ENCODE data around the gene TAP2.
A peak's percentile ranks its signal among the peaks of the same experiment; 100 is the strongest.
"Not testable (repeated sequence)": the region's sequence is repeated elsewhere in the genome, so short reads cannot be mapped to it uniquely, and the experiment has no call there.

Gene TAP2

DNA sequence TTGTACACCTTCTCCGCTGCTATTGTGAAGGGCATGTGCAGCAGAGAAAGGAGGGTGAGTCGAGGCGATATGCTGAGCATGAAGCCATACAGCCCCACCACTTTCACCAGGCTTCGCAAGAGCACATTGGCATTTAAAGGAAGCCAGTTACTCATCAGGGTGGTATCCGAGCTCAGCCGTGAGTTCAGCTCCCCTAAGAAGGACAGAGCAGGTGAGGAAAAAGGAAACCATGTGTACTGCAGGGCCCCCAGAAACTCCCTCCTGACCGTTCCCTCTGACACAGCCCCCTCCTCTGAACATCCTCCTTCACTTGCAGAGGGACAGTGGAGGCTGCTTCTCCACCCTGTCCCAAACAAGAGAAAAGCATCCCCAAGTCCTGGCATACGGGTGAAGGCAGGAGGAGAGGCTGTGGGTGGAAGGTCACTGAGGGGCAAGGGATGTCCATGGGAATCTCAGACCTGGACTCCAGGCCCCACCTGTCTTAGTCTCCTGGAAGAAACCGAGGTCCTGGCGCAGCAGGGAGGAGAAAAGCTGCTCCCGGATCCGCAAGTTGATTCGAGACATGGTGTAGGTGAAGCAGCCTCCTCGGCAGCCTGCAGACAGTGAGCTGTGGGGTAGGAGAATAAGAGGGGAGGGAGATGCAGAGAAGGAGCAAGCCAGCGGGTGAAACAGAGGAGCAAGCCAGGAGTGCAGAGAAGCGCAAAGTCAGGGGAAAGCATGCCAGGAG is 3.2 kb downstream of the TAP2 start:
- no peak for DNase-seq (ENCODE audit: low spot score)

- no peak for DNase-seq (ENCODE audit: low spot score)
Observed at GRCh38 chr6:32833664-32834063, 4.9 kb downstream of the TAP2 start.

- no peak for DNase-seq (ENCODE audit: low spot score)
Observed at GRCh38 chr6:32832535-32832934, 6.0 kb downstream of the TAP2 start.

DNA sequence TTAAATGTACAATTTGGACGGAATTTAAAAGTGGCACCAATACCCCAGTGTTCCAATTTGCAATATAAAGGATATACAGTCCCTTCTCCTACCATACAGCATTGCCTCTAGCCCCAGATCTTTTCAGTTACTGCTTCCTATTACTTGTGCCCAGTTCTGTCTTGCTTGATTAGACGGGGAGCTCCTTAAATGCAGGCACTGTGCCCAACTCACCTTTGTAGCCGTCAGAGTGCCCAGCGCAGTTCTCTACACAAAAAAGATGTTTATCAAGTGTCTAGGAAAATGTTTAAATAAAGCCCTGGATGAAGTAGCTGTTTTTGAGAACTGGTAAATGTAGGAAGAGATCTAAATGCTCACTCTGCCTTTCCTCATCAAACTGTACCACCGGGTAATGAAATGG is 7.6 kb downstream of the TAP2 start:
- no peak for DNase-seq (ENCODE audit: low spot score)

GRCh38 chr6:32830017-32830416 is 8.5 kb downstream of the TAP2 start:
- DNase-seq (ENCODE audit: low spot score), result no peak

DNA sequence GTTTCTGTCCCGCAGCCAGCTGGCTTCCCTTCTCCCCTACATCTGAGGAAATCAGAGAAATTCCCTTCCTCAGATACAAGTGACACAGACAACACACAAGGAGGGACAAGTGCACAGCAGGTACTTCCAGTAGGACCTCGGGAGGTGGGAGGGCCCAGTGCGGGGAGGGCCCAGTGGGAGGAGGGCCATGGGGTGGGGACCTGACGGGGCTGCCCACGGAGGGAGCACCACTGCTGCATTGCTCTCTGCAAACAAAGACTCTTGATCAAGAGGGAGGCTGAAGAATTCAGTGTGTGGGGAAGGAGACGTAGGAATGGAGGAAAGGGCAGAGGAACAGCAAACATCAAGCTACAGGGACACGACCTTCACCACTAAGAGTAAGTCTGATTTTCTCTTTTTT is 9.0 kb downstream of the TAP2 start:
- DNase-seq (ENCODE audit: low spot score), result no peak

- DNase-seq (ENCODE audit: low spot score), result no peak
Observed at GRCh38 chr6:32827025-32827424, 11.5 kb downstream of the TAP2 start.

DNA sequence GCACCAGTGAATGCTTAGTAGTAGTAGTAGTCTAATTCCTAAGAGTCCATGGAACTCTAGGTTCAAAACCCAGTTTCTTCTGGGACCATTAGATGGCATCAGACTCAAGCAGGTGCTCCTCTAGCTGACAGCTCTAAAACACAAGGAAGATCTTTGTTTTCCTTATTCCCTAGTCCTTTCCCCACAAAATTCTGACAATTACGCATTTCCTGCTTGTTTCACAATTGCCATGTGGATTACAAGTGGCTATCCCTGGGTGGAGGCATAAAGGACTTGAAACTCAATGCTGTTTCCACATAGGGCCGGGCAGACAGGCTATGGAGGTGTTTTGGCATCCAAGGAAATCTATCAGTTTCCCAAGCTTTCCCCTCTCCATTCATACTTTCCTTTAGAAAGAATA is 12.6 kb downstream of the TAP2 start:
- DNase-seq (ENCODE audit: low spot score), result no peak

DNA sequence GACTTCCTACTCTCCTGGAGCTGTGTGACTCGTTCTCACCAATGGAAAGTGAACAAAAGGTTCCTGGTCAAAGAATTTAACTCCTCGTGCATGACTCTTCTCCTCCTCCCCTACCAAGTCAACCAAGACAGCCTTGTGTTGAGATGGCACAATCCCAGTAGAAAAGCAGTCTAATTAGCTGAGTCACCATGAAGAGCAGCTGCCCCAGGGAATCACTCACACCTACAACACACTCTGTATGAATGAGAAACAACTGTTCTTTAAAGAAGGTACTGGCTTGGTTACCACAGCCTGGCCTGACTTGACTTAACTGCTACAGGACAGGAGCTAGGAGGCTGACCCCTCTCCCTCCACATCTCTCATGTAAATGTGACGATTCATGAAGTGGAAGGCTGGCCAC is 18.8 kb downstream of the TAP2 start:
- DNase-seq (ENCODE audit: low spot score), result no peak

GRCh38 chr6:32818867-32819266 is 19.7 kb downstream of the TAP2 start:
- no peak for DNase-seq (ENCODE audit: low spot score)

GRCh38 chr6:32816746-32817204 is 21.8 kb downstream of the TAP2 start, which contains the start of gene HLA-DOB:
TSS of gene HLA-DOB (minus strand) at chr6:32817002. CDS start at chr6:32816951, 51 bp downstream.
- DNase-seq (ENCODE audit: low spot score), result no peak

GRCh38 chr6:32815996-32816395 is 22.5 kb downstream of the TAP2 start:
- no peak for DNase-seq (ENCODE audit: low spot score)

DNA sequence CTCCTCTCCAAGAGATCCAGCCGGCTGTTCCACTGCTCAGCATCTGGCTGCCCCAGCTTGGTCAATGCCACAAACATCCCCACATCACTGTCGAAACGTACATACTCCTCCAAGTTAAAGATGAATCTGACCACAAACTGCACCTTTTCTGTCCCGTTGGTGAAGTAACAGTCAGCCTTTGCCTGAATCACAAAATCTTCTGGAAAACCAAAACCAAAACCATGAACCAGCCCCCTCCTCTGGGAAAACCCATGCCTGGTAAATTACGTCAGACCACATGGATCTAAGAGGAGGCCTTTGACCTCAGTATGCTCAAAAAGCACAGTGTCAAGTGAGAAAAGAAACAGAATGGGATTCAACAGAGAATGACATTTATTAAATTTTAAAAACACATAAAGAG is 23.4 kb downstream of the TAP2 start:
- no peak for DNase-seq (ENCODE audit: low spot score)

DNA sequence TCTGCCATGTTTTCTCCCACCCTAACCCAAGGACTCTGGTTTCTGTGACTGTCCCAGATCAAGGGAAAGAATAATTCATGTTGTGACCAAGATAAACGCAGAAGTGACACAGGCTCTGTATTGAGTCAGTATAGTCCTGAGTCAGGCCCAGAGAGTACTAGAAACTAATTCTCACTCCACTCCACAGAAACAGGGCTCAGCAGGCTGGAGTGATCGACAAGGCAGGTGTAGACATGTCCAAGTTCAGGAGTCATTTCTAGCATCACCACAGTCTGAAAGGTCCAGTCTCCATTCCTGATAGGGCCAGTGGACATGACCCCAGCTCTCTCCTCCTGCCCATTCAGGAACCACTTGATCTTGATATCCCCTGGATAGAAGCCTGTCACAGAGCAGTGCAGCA is 24.4 kb downstream of the TAP2 start:
- no peak for DNase-seq (ENCODE audit: low spot score)

- DNase-seq (ENCODE audit: low spot score), result no peak
Observed at GRCh38 chr6:32809171-32809570, 29.4 kb downstream of the TAP2 start.

GRCh38 chr6:32807020-32807580 is 31.4 kb downstream of the TAP2 start:
- DNase-seq (ENCODE audit: low spot score), result peak; percentile 45

DNA sequence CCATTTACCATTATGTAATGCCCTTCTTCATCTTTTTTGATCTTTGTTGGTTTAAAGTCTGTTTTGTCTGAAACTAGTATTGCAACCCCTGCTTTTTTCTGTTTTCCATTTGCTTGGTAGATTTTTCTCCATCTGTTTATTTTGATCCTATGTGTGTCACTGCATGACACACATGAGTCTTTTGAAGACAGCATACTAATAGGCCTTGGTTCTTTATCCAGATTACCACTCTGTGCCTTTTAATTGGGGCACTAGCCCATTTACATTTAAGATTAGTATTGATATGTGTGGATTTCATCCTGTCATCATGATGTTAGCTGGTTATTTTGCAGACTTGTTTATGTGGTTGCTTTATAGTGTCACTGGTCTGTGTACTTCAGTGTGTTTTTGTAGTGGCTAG is 33.1 kb downstream of the TAP2 start:
- not testable (repeated sequence) for DNase-seq (ENCODE audit: low spot score)

DNA sequence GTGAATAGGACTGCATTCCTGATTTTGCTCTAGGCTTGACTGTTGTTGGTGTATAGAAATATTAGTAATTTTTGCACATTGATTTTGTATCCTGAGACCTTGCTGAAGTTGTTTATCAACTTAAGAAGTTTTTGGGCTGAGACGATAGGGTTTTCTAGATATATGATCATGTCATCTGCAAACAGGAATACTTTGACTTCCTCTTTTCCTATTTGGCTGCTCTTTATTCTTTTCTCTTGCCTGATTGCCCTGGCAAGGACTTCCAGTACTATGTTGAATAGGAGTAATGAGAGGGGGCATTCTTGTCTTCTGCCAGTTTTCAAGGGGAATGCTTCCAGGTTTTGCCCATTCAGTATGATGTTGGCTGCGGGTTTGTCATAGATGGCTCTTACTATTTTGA is 35.1 kb downstream of the TAP2 start:
- DNase-seq (ENCODE audit: low spot score), result no peak

- no peak for DNase-seq (ENCODE audit: low spot score)
Observed at GRCh38 chr6:32799740-32800139, 38.8 kb downstream of the TAP2 start.

GRCh38 chr6:32799168-32799567 is 39.4 kb downstream of the TAP2 start:
- DNase-seq (ENCODE audit: low spot score), result no peak

GRCh38 chr6:32796848-32797776 is 41.4 kb downstream of the TAP2 start:
- peak; percentile 80 for DNase-seq (ENCODE audit: low spot score)

DNA sequence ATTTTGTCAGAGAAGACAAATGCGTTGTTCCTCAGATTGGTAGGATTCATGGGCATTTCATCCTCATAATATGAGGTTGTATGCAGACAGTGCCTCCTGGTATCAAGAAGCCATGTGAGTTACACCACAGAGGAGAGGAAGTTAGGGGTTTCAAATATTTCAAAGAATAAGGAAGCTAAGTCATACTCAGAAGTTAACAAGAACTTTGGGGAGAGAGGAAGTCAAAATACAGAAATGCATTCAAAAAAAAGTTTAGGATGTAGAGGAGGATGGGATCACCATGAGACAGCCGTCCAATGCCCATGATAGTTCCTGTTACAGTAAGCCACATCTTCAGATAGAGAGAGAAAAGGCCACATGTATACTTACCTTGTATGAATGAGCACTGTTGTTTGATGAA is 44.0 kb downstream of the TAP2 start:
- no peak for DNase-seq (ENCODE audit: low spot score)

GRCh38 chr6:32792901-32793435 is 45.6 kb downstream of the TAP2 start:
- DNase-seq (ENCODE audit: low spot score), result no peak
